Tibial nerve (tissue), 4 donors: Measurements from ENCODE around the gene ZNF513. TPM values are rescaled to one million over a fixed set of nuclear protein-coding genes. Genes with fewer than 3 reads are reported as not detected.

ENCODE experiments used
- DNase-seq, 2 donors: peaks; one replicate each; pipeline ENCODE4 v3.0.0-alpha.2; 2019; ENCODE audit warnings: low spot score in 2 of 2
- H3K27ac ChIP-seq, 4 donors: fragments of 200-600 bp; sonication (generic) in 3 of 4; one replicate each; pipeline ENCODE4 v1.5.1; 2017 to 2019; ENCODE audit warnings: mild to moderate bottlenecking in 1 of 4
- H3K27me3 ChIP-seq, 2 donors: fragments of 200-600 bp; sonication (generic) in 1 of 2; one replicate each; pipeline versions ENCODE4 v1.5.1 to v1.6.0; 2017 to 2019
- H3K36me3 ChIP-seq, 3 donors: fragments of 200-600 bp; sonication (generic); one replicate each; pipeline ENCODE4 v1.5.1; 2018 to 2019
- H3K4me1 ChIP-seq, 4 donors: fragments of 200-600 bp; sonication (generic) in 3 of 4; one replicate each; pipeline ENCODE4 v1.5.1; 2017 to 2019
- H3K4me3 ChIP-seq, 4 donors: fragments of 200-600 bp; sonication (generic) in 3 of 4; one replicate each; pipeline ENCODE4 v1.5.1; 2017 to 2019; ENCODE audit warnings: mild to moderate bottlenecking in 1 of 4, moderate library complexity in 1 of 4
- H3K9me3 ChIP-seq, 4 donors: fragments of 200-600 bp; sonication (generic) in 3 of 4; one replicate each; pipeline ENCODE4 v1.5.1; 2017 to 2019
- CTCF ChIP-seq, 5 experiments: fragments of 200-600 bp in 3 of 5; fragments of 450-650 bp in 2 of 5; sonication (generic) in 3 of 5; IDR thresholded peaks; one replicate each; pipeline ENCODE4 v1.5.1; 2016 to 2019; ENCODE audit warnings: antibody characterized with exemption in 5 of 5, mild to moderate bottlenecking in 3 of 5, moderate library complexity in 2 of 5
- EP300 ChIP-seq, 2 donors: sonication (generic); formaldehyde crosslinking; IDR thresholded peaks; one replicate each; pipeline ENCODE4 v1.6.1; 2017; ENCODE audit warnings: antibody characterized with exemption in 2 of 2, mild to moderate bottlenecking in 1 of 2
- POLR2A ChIP-seq, 2 donors: fragments of 450-650 bp; IDR thresholded peaks; one replicate each; pipeline ENCODE4 v1.6.1; 2017; ENCODE audit warnings: antibody characterized with exemption in 2 of 2, mild to moderate bottlenecking in 2 of 2, moderate library complexity in 2 of 2
- WGBS, 2 donors: methylation state at CpG; one replicate each; pipeline ENCODE4 v1.1.5; 2018; 5-methylcytosine and 5-hydroxymethylcytosine counted together
- total RNA-seq, 4 donors: library from RNA; depleted of rRNA; stranded (reverse); fragments of >200 nt; gene quantifications; one replicate each; pipeline ENCODE4 v1.1.0, GENCODE V29; 2016

Gene ZNF513
- total RNA-seq, 4 donors from 2014 or later, result 12.9 to 16.8 (median 14.4) TPM

- Histone ChIP-seq H3K27ac (no peak overlapping the region), H3K4me3 (no peak overlapping the region), H3K36me3 (peaks cover 0 to 60% (median 6%) of the 10 kb centered on the region in 3 donors), H3K27me3 (no peaks in the 10 kb centered on the region), H3K4me1 (peaks cover 0 to 6% (median 3%) of the 10 kb centered on the region in 4 donors), H3K9me3 (no peaks in the 10 kb centered on the region)
- WGBS, 2 donors, result 85 to 88% methylated on average over 2 of the region's 2 CpGs
- TF ChIP-seq POLR2A (IDR thresholded peaks at IDR 0.05), result no peak
- TF ChIP-seq CTCF (IDR thresholded peaks at IDR 0.05), result no peak
- TF ChIP-seq EP300 (IDR thresholded peaks at IDR 0.05), result no peak
- DNase-seq, result no peak
Observed at GRCh38 chr2:27363933-27364332, 16.6 kb downstream of the ZNF513 start.

GRCh38 chr2:27362678-27363420 lies 17.7 kb downstream of the ZNF513 start:
- DNase-seq, result no peak
- no peaks in the 10 kb centered on the region for H3K9me3 ChIP-seq
- peaks cover 0 to 49% (median 6%) of the 10 kb centered on the region in 3 donors for H3K36me3 ChIP-seq
- H3K27me3 ChIP-seq, result no peaks in the 10 kb centered on the region
- 85 to 95% methylated on average over 4 of the region's 4 CpGs for WGBS, 2 donors
- no peak for TF ChIP-seq EP300 (IDR thresholded peaks at IDR 0.05)
- TF ChIP-seq CTCF (IDR thresholded peaks at IDR 0.05), result no peak
- no peak for TF ChIP-seq POLR2A (IDR thresholded peaks at IDR 0.05)
- peaks cover 0 to 8% (median 3%) of the 10 kb centered on the region in 4 donors for H3K4me1 ChIP-seq
- H3K4me3 ChIP-seq, result no peak overlapping the region
- no peak overlapping the region for H3K27ac ChIP-seq

GRCh38 chr2:27356382-27357181 lies 24.0 kb downstream of the ZNF513 start, which contains the start of gene GTF3C2:
Gene GTF3C2, minus strand, starts transcription at chr2:27356764. Its CDS starts 13,210 bp downstream, at chr2:27343554.
- H3K4me1 ChIP-seq, result peaks cover 0 to 54% (median 18%) of the 10 kb centered on the region in 4 donors
- peak within 1 kb of the TSS; percentile 73 to 93 (median 88) for H3K27ac ChIP-seq
- no peaks in the 10 kb centered on the region for H3K36me3 ChIP-seq
- no peaks in the 10 kb centered on the region for H3K27me3 ChIP-seq
- peak; percentile 89 to 95 for DNase-seq
- TF ChIP-seq CTCF (IDR thresholded peaks at IDR 0.05) (peak in 3 of 5 experiments; percentile 6 to 66 (median 36)), POLR2A (IDR thresholded peaks at IDR 0.05) (peak in 1 of 2 donors; percentile 18), EP300 (IDR thresholded peaks at IDR 0.05) (peak in 1 of 2 donors; percentile 91)
- H3K9me3 ChIP-seq, result no peaks in the 10 kb centered on the region
- 0 to 1% methylated on average over 48 to 61 of the region's 67 CpGs for WGBS, 2 donors
- H3K4me3 ChIP-seq, result peak within 1 kb of the TSS; percentile 76 to 88 (median 82)

GRCh38 chr2:27356056-27356381 lies 24.5 kb downstream of the ZNF513 start:
- DNase-seq, result no peak
- Histone ChIP-seq H3K36me3 (no peaks in the 10 kb centered on the region), H3K4me3 (peak overlapping the region; percentile 76 to 88 (median 82)), H3K9me3 (no peaks in the 10 kb centered on the region), H3K27me3 (no peaks in the 10 kb centered on the region), H3K4me1 (peaks cover 0 to 54% (median 18%) of the 10 kb centered on the region in 4 donors), H3K27ac (peak overlapping the region in 3 of 4 donors; percentile 84 to 93 (median 91))
- TF ChIP-seq POLR2A (IDR thresholded peaks at IDR 0.05) (no peak), CTCF (IDR thresholded peaks at IDR 0.05) (no peak), EP300 (IDR thresholded peaks at IDR 0.05) (no peak)
- WGBS, 2 donors, result 1 to 4% methylated on average over 6 to 9 of the region's 12 CpGs

- H3K27ac ChIP-seq, result no peak overlapping the region
- no peaks in the 10 kb centered on the region for H3K36me3 ChIP-seq
- no peaks in the 10 kb centered on the region for H3K27me3 ChIP-seq
- WGBS, 2 donors, result 90 to 94% methylated on average over 7 of the region's 7 CpGs
- H3K4me1 ChIP-seq, result peaks cover 0 to 54% (median 18%) of the 10 kb centered on the region in 4 donors
- TF ChIP-seq EP300 (IDR thresholded peaks at IDR 0.05) (no peak), CTCF (IDR thresholded peaks at IDR 0.05) (no peak), POLR2A (IDR thresholded peaks at IDR 0.05) (no peak)
- DNase-seq, result no peak
- H3K9me3 ChIP-seq, result no peaks in the 10 kb centered on the region
- H3K4me3 ChIP-seq, result no peak overlapping the region
Observed at GRCh38 chr2:27354597-27354927, 26.0 kb downstream of the ZNF513 start.
